ENCODE measurements around the gene EML2. TPM values are rescaled to one million over a fixed set of nuclear protein-coding genes. Genes with fewer than 3 reads are reported as not detected.

The EML2 gene
- total RNA-seq, 4 donors from 2014 or later = 17.5 to 60.2 (median 46.9) TPM

GRCh38 chr19:45587873-45588272, 51.3 kb downstream of the EML2 start:
- Histone ChIP-seq H3K9me3 (no peaks in the 10 kb centered on the region), H3K4me1 (peaks cover 0 to 12% (median 0%) of the 10 kb centered on the region in 4 donors), H3K36me3 (no peaks in the 10 kb centered on the region), H3K27me3 (no peaks in the 10 kb centered on the region), H3K27ac (peak overlapping the region in 1 of 4 donors; percentile 27), H3K4me3 (no peak overlapping the region)
- no peak for TF ChIP-seq CTCF (IDR thresholded peaks at IDR 0.05)
- TF ChIP-seq POLR2A (IDR thresholded peaks at IDR 0.05) = no peak
- peak in 2 of 3 donors; percentile 60 to 66 for DNase-seq

- H3K27me3 ChIP-seq = no peaks in the 10 kb centered on the region
- H3K9me3 ChIP-seq = no peaks in the 10 kb centered on the region
- H3K36me3 ChIP-seq = no peaks in the 10 kb centered on the region
- TF ChIP-seq CTCF (IDR thresholded peaks at IDR 0.05) (no peak), POLR2A (IDR thresholded peaks at IDR 0.05) (no peak)
- peak overlapping the region; percentile 96 to 99 (median 98) for H3K27ac ChIP-seq
- peak overlapping the region; percentile 61 to 78 (median 74) for H3K4me3 ChIP-seq
- DNase-seq = no peak
- peaks cover 0 to 12% (median 0%) of the 10 kb centered on the region in 4 donors for H3K4me1 ChIP-seq
Observed at GRCh38 chr19:45585158-45585577, 54.0 kb downstream of the EML2 start.

GRCh38 chr19:45584332-45585157, 54.7 kb downstream of the EML2 start, which contains the start of gene OPA3:
Gene OPA3 (minus strand): TSS chr19:45584802. CDS start chr19:45584764, 38 bp downstream.
- peak; percentile 67 to 76 for TF ChIP-seq POLR2A (IDR thresholded peaks at IDR 0.05)
- TF ChIP-seq CTCF (IDR thresholded peaks at IDR 0.05) = peak in 1 of 6 experiments; percentile 11
- no peaks in the 10 kb centered on the region for H3K9me3 ChIP-seq
- peak within 1 kb of the TSS; percentile 96 to 99 (median 98) for H3K27ac ChIP-seq
- H3K36me3 ChIP-seq = no peaks in the 10 kb centered on the region
- H3K27me3 ChIP-seq = no peaks in the 10 kb centered on the region
- H3K4me3 ChIP-seq = peak within 1 kb of the TSS; percentile 61 to 78 (median 74)
- peaks cover 0 to 12% (median 0%) of the 10 kb centered on the region in 4 donors for H3K4me1 ChIP-seq
- DNase-seq = peak; percentile 100

- no peaks in the 10 kb centered on the region for H3K27me3 ChIP-seq
- no peak overlapping the region for H3K4me3 ChIP-seq
- no peaks in the 10 kb centered on the region for H3K9me3 ChIP-seq
- H3K27ac ChIP-seq = no peak overlapping the region
- H3K4me1 ChIP-seq = peaks cover 0 to 29% (median 3%) of the 10 kb centered on the region in 4 donors
- no peak for DNase-seq
- TF ChIP-seq CTCF (IDR thresholded peaks at IDR 0.05) (no peak), POLR2A (IDR thresholded peaks at IDR 0.05) (no peak)
- H3K36me3 ChIP-seq = no peaks in the 10 kb centered on the region
Observed at GRCh38 chr19:45581576-45581975, 57.6 kb downstream of the EML2 start.

- no peak overlapping the region for H3K27ac ChIP-seq
- no peaks in the 10 kb centered on the region for H3K27me3 ChIP-seq
- no peak overlapping the region for H3K4me3 ChIP-seq
- no peak for DNase-seq
- TF ChIP-seq CTCF (IDR thresholded peaks at IDR 0.05) (no peak), POLR2A (IDR thresholded peaks at IDR 0.05) (no peak)
- no peaks in the 10 kb centered on the region for H3K9me3 ChIP-seq
- H3K4me1 ChIP-seq = peaks cover 0 to 26% (median 3%) of the 10 kb centered on the region in 4 donors
- H3K36me3 ChIP-seq = no peaks in the 10 kb centered on the region
Observed at GRCh38 chr19:45578861-45579260, 60.3 kb downstream of the EML2 start.
